Liver (tissue), 9 donors: ENCODE measurements around the gene GNA14. TPM values are rescaled to one million over a fixed set of nuclear protein-coding genes. Genes with fewer than 3 reads are reported as not detected.

Experiments
- DNase-seq: peaks from one replicate; pipeline ENCODE4 v3.0.0-alpha.2; 2017; ENCODE audit warnings: low spot score
- H3K27ac ChIP-seq, 2 donors: one replicate each; pipeline ENCODE4 v1.7.0; 2013; ENCODE audit warnings: inconsistent platforms in 2 of 2, low read length in 2 of 2, control low read depth in 1 of 2, low read depth in 1 of 2, mild to moderate bottlenecking in 1 of 2
- H3K27me3 ChIP-seq, 4 donors: one replicate each; pipeline versions ENCODE4 v1.6.1 to v1.7.0; 2013; ENCODE audit warnings: low read length in 3 of 4, inconsistent platforms in 1 of 4, mild to moderate bottlenecking in 1 of 4, moderate library complexity in 1 of 4; ENCODE audit not compliant: control insufficient read depth in 4 of 4, insufficient read depth in 4 of 4
- H3K36me3 ChIP-seq, 4 donors: one replicate each; pipeline versions ENCODE4 v1.6.1 to v1.7.0; 2013; ENCODE audit warnings: low read length in 3 of 4, mild to moderate bottlenecking in 3 of 4, low read depth in 1 of 4, moderate library complexity in 1 of 4; ENCODE audit not compliant: control insufficient read depth in 4 of 4, insufficient read depth in 3 of 4
- H3K4me1 ChIP-seq, 4 donors: one replicate each; pipeline versions ENCODE4 v1.6.1 to v1.7.0; 2013; ENCODE audit warnings: low read length in 3 of 4, mild to moderate bottlenecking in 3 of 4, moderate library complexity in 1 of 4; ENCODE audit not compliant: control insufficient read depth in 4 of 4, insufficient read depth in 4 of 4
- H3K4me3 ChIP-seq, 3 donors: one replicate each; pipeline versions ENCODE4 v1.6.1 to v1.7.0; 2013; ENCODE audit warnings: low read length in 3 of 3, control low read depth in 1 of 3, low read depth in 1 of 3, mild to moderate bottlenecking in 1 of 3
- H3K9ac ChIP-seq, 2 donors: one replicate each; pipeline ENCODE4 v1.7.0; 2013; ENCODE audit warnings: low read length in 2 of 2, mild to moderate bottlenecking in 2 of 2, moderate library complexity in 2 of 2, control low read depth in 1 of 2, low read depth in 1 of 2
- H3K9me3 ChIP-seq, 4 donors: one replicate each; pipeline versions ENCODE4 v1.6.1 to v1.7.0; 2013; ENCODE audit warnings: low read length in 3 of 4; ENCODE audit not compliant: control insufficient read depth in 4 of 4
- ATF3 ChIP-seq: IDR thresholded peaks from 2 replicates; pipeline ENCODE4 v1.6.1; 2016; ENCODE audit warnings: antibody characterized with exemption
- EGR1 ChIP-seq, 2 donors: IDR thresholded peaks; 2 replicates each; pipeline ENCODE4 v1.6.1; 2016 to 2018; ENCODE audit warnings: antibody characterized with exemption in 2 of 2, low read depth in 2 of 2
- FOXA1 ChIP-seq: IDR thresholded peaks from 2 replicates; pipeline ENCODE4 v1.6.1; 2016; ENCODE audit warnings: antibody characterized with exemption
- FOXA2 ChIP-seq: IDR thresholded peaks from 2 replicates; pipeline ENCODE4 v1.6.1; 2016; ENCODE audit warnings: antibody characterized with exemption
- GABPA ChIP-seq, 2 donors: IDR thresholded peaks in 1 of 2; conservative IDR thresholded peaks in 1 of 2; 2 replicates each; pipeline ENCODE4 v1.6.1; 2016; ENCODE audit warnings: antibody characterized with exemption in 2 of 2, mild to moderate bottlenecking in 1 of 2, moderate library complexity in 1 of 2
- HNF4G ChIP-seq: IDR thresholded peaks from 2 replicates; pipeline ENCODE4 v1.6.1; 2016; ENCODE audit warnings: antibody characterized with exemption
- JUND ChIP-seq, 2 donors: IDR thresholded peaks; 2 replicates each; pipeline ENCODE4 v1.6.1; 2016; ENCODE audit warnings: antibody characterized with exemption in 2 of 2
- MAX ChIP-seq: IDR thresholded peaks from 2 replicates; pipeline ENCODE4 v1.6.1; 2016; ENCODE audit warnings: antibody characterized with exemption
- RAD21 ChIP-seq, 2 donors: IDR thresholded peaks; 2 replicates each; pipeline ENCODE4 v1.6.1; 2016; ENCODE audit warnings: antibody characterized with exemption in 2 of 2, mild to moderate bottlenecking in 2 of 2
- REST ChIP-seq: IDR thresholded peaks from 2 replicates; pipeline ENCODE4 v1.6.1; 2016; ENCODE audit warnings: antibody characterized with exemption, mild to moderate bottlenecking
- RXRA ChIP-seq, 2 donors: IDR thresholded peaks; 2 replicates each; pipeline ENCODE4 v1.6.1; 2017 to 2018; ENCODE audit warnings: antibody characterized with exemption in 2 of 2, mild to moderate bottlenecking in 1 of 2
- SP1 ChIP-seq: IDR thresholded peaks from 2 replicates; pipeline ENCODE4 v1.6.1; 2018; ENCODE audit warnings: antibody characterized with exemption, mild to moderate bottlenecking
- TAF1 ChIP-seq: conservative IDR thresholded peaks from 2 replicates; pipeline ENCODE4 v1.6.1; 2016; ENCODE audit warnings: antibody characterized with exemption, mild to moderate bottlenecking
- YY1 ChIP-seq: IDR thresholded peaks from 2 replicates; pipeline ENCODE4 v1.6.1; 2016; ENCODE audit warnings: antibody characterized with exemption, mild to moderate bottlenecking
- WGBS: extraction: QIAGEN DNeasy Blood & Tissue Kit; methylation state at CpG from one replicate; pipeline ENCODE4 v1.1.7; 2013; 5-methylcytosine and 5-hydroxymethylcytosine counted together
- polyA plus RNA-seq, 2 donors: library from polyadenylated mRNA; stranded (reverse) in 1 of 2; unstranded in 1 of 2; fragments of 200-250 nt in 1 of 2; fragments of >200 nt in 1 of 2; fragmentation: Nextera tagmentation in 1 of 2; extraction: Ambion mirVana in 1 of 2; gene quantifications; one replicate each; pipeline versions ENCODE4 v1.2.1 to v1.2.3, GENCODE V29; 2013 to 2015
- total RNA-seq, 2 donors: library from RNA; depleted of rRNA; stranded (reverse); fragments of >200 nt; gene quantifications; one replicate each; pipeline ENCODE4 v1.2.3, GENCODE V29; 2014
- TF ChIP-seq, protein P1 (sequence below): IDR thresholded peaks from 2 replicates; pipeline ENCODE4 v1.6.1; 2016; ENCODE audit warnings: antibody characterized with exemption
- TF ChIP-seq, protein P2 (sequence below): fragments of 150-350 bp; IDR thresholded peaks from 2 replicates; pipeline ENCODE4 v1.5.1; 2017; ENCODE audit warnings: improper control_type of control experiment, low read depth, low read length; ENCODE audit not compliant: missing input control
- donor health status: healthy.
- donor health status: healthy.
- donor health status: healthy.
- donor health status: healthy.
- donor health status: healthy.

GNA14 gene
- total and polyA plus RNA-seq, 4 donors, result 1.1 to 5.4 (median 2.9) TPM

GRCh38 chr9:77440057-77440456 lies 208.1 kb downstream of the GNA14 start:
- H3K4me3 ChIP-seq, result no peak overlapping the region
- H3K4me1 ChIP-seq, result no peaks in the 10 kb centered on the region
- H3K36me3 ChIP-seq, result no peaks in the 10 kb centered on the region
- no peak for DNase-seq
- 56% methylated on average over 10 of the region's 10 CpGs for WGBS
- H3K9ac ChIP-seq, result no peak overlapping the region
- no peak for TF ChIP-seq MAX
- TF ChIP-seq RAD21 (IDR thresholded peaks at IDR 0.05), result no peak
- no peak for TF ChIP-seq ATF3
- TF ChIP-seq RXRA (IDR thresholded peaks at IDR 0.05), result no peak
- no peak for TF ChIP-seq YY1
- TF ChIP-seq, protein P1, sequence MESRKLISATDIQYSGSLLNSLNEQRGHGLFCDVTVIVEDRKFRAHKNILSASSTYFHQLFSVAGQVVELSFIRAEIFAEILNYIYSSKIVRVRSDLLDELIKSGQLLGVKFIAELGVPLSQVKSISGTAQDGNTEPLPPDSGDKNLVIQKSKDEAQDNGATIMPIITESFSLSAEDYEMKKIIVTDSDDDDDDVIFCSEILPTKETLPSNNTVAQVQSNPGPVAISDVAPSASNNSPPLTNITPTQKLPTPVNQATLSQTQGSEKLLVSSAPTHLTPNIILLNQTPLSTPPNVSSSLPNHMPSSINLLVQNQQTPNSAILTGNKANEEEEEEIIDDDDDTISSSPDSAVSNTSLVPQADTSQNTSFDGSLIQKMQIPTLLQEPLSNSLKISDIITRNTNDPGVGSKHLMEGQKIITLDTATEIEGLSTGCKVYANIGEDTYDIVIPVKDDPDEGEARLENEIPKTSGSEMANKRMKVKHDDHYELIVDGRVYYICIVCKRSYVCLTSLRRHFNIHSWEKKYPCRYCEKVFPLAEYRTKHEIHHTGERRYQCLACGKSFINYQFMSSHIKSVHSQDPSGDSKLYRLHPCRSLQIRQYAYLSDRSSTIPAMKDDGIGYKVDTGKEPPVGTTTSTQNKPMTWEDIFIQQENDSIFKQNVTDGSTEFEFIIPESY, result no peak
- TF ChIP-seq TAF1, result no peak
- TF ChIP-seq FOXA1, result no peak
- TF ChIP-seq HNF4G, result no peak
- no peak for TF ChIP-seq EGR1 (IDR thresholded peaks at IDR 0.05; ENCODE audit: low read depth in 2 of 2)
- TF ChIP-seq, protein P2, sequence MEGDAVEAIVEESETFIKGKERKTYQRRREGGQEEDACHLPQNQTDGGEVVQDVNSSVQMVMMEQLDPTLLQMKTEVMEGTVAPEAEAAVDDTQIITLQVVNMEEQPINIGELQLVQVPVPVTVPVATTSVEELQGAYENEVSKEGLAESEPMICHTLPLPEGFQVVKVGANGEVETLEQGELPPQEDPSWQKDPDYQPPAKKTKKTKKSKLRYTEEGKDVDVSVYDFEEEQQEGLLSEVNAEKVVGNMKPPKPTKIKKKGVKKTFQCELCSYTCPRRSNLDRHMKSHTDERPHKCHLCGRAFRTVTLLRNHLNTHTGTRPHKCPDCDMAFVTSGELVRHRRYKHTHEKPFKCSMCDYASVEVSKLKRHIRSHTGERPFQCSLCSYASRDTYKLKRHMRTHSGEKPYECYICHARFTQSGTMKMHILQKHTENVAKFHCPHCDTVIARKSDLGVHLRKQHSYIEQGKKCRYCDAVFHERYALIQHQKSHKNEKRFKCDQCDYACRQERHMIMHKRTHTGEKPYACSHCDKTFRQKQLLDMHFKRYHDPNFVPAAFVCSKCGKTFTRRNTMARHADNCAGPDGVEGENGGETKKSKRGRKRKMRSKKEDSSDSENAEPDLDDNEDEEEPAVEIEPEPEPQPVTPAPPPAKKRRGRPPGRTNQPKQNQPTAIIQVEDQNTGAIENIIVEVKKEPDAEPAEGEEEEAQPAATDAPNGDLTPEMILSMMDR, result no peak
- no peak for TF ChIP-seq JUND (IDR thresholded peaks at IDR 0.05)
- TF ChIP-seq GABPA (IDR thresholded peaks at IDR 0.05 in 1 of 2, conservative IDR thresholded peaks at IDR 0.05 in 1 of 2), result no peak
- H3K9me3 ChIP-seq, result no peaks in the 10 kb centered on the region
- H3K27me3 ChIP-seq, result no peaks in the 10 kb centered on the region
- no peak overlapping the region for H3K27ac ChIP-seq

GRCh38 chr9:77438653-77439052 lies 209.5 kb downstream of the GNA14 start:
- 79% methylated on average over 3 of the region's 3 CpGs for WGBS
- Histone ChIP-seq H3K9ac (no peak overlapping the region), H3K27ac (no peak overlapping the region), H3K9me3 (no peaks in the 10 kb centered on the region), H3K4me3 (no peak overlapping the region), H3K27me3 (no peaks in the 10 kb centered on the region), H3K36me3 (no peaks in the 10 kb centered on the region), H3K4me1 (peaks cover 0 to 2% (median 0%) of the 10 kb centered on the region in 4 donors)
- TF ChIP-seq REST (no peak), EGR1 (IDR thresholded peaks at IDR 0.05; ENCODE audit: low read depth in 2 of 2) (no peak), TAF1 (no peak), MAX (no peak), GABPA (IDR thresholded peaks at IDR 0.05 in 1 of 2, conservative IDR thresholded peaks at IDR 0.05 in 1 of 2) (no peak), FOXA2 (no peak), FOXA1 (no peak), SP1 (no peak)
- TF ChIP-seq, protein P2, result no peak
- no peak for DNase-seq
